Placental epithelial cell (primary cell): Measurements from ENCODE around the gene UCHL1. TPM values are rescaled to one million over a fixed set of nuclear protein-coding genes. Genes with fewer than 3 reads are reported as not detected.

ENCODE experiments used
- small RNA-seq: library from RNA; depleted of rRNA; stranded (forward); fragments of <200 nt; gene quantifications from one replicate; pipeline ENCODE3, GENCODE V24; 2012
- total RNA-seq: library from RNA; depleted of rRNA; stranded (reverse); fragments of >200 nt; gene quantifications from 2 replicates; pipeline ENCODE4 v1.2.3, GENCODE V29; 2012

UCHL1 gene
- 3.9 and 42.3 TPM in 2 replicates for total RNA-seq

DNA sequence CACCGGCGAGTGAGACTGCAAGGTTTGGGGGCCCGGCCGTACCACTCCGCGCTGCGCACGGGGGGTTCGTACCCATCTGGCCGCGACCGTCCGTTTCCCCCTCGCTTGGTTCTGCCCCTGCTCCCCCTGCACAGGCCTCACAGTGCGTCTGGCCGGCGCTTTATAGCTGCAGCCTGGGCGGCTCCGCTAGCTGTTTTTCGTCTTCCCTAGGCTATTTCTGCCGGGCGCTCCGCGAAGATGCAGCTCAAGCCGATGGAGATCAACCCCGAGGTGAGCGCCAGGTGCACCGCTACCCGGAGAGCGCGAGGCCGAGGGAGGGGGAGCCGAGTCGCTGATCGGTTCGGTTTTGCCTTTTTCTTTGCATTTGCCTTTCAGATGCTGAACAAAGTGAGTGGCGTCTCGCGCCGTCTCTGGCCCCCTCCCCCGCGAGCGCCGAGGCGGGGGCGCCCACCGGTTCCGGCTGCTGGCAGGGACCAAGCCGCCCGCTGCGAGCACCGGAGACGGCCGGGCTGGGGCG, at the start of gene UCHL1:
UCHL1 (plus strand) TSS at position 189 of the 517 bp plus-strand sequence; CDS start at position 238, 49 bp downstream.

DNA sequence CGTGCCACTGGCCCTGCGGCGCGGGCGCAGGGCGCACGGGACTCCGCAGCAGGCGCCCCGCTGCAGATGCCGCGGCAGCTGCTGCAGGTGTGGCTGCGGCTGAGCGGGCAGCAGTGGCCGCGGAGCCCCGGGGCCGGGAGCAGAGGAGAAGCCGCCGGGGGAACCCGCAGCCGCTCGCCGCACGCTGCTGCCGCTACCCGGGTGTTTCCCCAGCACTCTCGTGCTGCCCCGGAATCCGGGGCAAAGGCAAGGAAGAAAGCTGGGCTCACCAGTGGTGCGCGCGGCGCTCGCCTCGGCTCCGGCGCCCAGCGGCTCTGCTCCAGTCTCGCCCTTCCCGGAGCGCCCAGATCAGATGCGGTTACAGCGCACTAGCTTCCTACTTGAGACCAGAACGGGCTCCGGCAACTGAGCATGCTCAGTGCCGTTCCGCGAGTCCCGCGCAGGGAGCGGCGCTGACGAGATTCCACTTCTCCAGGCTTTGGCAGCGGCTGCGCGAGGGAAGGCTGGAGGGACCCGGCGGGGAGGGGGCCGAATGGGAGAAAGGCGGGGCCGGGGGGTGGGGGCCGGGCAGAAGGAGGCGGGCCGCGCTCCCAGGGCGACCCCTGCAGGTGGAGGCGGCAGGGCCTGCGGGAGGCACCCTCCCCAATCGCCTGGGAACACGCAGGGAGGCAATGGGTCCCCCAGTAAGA, 42.4 kb upstream of the UCHL1 start, which contains the start of gene APBB2:
APBB2 (minus strand) TSS at position 407 of the 689 bp plus-strand sequence. CDS start 181,288 bp downstream, outside the sequence.

Small RNAs within 50 kb of the gene (small RNA-seq; reads per million reads assigned to genes)
- gene RF00019: not detected

Other genes with a start within 250 kb of the UCHL1 start
- 56.3 and 64.8 TPM in 2 replicates for gene APBB2, start 42.4 kb upstream of the UCHL1 start, total RNA-seq